CD4-positive, alpha-beta T cell (primary cell): ENCODE results near the gene PZP. TPM values are rescaled to one million over a fixed set of nuclear protein-coding genes. Genes with fewer than 3 reads are reported as not detected.

ENCODE experiments used
- ATAC-seq: fragments of 200-7000 bp; cut with Tn5 transposase; one replicate; pipeline ENCODE4 v1.10.0; 2022; ENCODE audit warnings: mild to moderate bottlenecking; ENCODE audit not compliant: poor library complexity
- CTCF ChIA-PET: fragments of 350-600 bp; sonication (Branson Sonifier 250); formaldehyde crosslinking; loops from one replicate; lab custom pipeline; 2021; ENCODE audit warnings: antibody characterized with exemption, inconsistent platforms; lab: Charles Lee
- POLR2A ChIA-PET: fragments of 350-600 bp; sonication (Branson Sonifier 250); formaldehyde crosslinking; loops from one replicate; lab custom pipeline; 2021; ENCODE audit warnings: antibody characterized with exemption, inconsistent platforms; lab: Charles Lee
- DNase-seq, 14 experiments: peaks; one replicate each; pipeline ENCODE4 v3.0.0-alpha.2; 2013 to 2020; ENCODE audit warnings: mixed read lengths in 2 of 14
- H3K27ac ChIP-seq, 2 donors: one replicate each; pipeline versions ENCODE4 v1.5.1 to v1.7.0; 2013; ENCODE audit warnings: low read length in 2 of 2, low read depth in 1 of 2, mild to moderate bottlenecking in 1 of 2
- H3K27me3 ChIP-seq, 2 experiments: 1 replicate in 1 of 2; 2 replicates in 1 of 2; pipeline versions ENCODE4 v1.6.1 to v1.7.0; 2013; ENCODE audit warnings: low read length in 2 of 2, control low read depth in 1 of 2, mild to moderate bottlenecking in 1 of 2, moderate library complexity in 1 of 2; ENCODE audit not compliant: insufficient read depth in 2 of 2, control insufficient read depth in 1 of 2
- H3K36me3 ChIP-seq: one replicate; pipeline ENCODE4 v1.6.1; 2013; ENCODE audit warnings: low read length, control low read depth; ENCODE audit not compliant: insufficient read depth
- H3K4me1 ChIP-seq: one replicate; pipeline ENCODE4 v1.6.1; 2013; ENCODE audit warnings: low read length, control low read depth; ENCODE audit not compliant: insufficient read depth
- H3K4me3 ChIP-seq: one replicate; pipeline ENCODE4 v1.5.1; 2013; ENCODE audit warnings: mild to moderate bottlenecking, low read length, moderate library complexity
- H3K9me3 ChIP-seq, 2 experiments: 1 replicate in 1 of 2; 2 replicates in 1 of 2; pipeline versions ENCODE4 v1.6.1 to v1.7.0; 2013; ENCODE audit warnings: low read length in 2 of 2, mild to moderate bottlenecking in 2 of 2, control low read depth in 1 of 2, moderate library complexity in 1 of 2; ENCODE audit not compliant: control insufficient read depth in 1 of 2, insufficient read depth in 1 of 2
- H3K27ac Mint-ChIP-seq: one replicate; pipeline ENCODE4 v1.8.0; 2020; ENCODE audit warnings: mixed read lengths
- H3K27me3 Mint-ChIP-seq: one replicate; pipeline ENCODE4 v1.8.0; 2021; ENCODE audit warnings: mixed read lengths
- H3K36me3 Mint-ChIP-seq: one replicate; pipeline ENCODE4 v1.8.0; 2021; ENCODE audit warnings: low read depth, mixed read lengths
- H3K4me1 Mint-ChIP-seq: one replicate; pipeline ENCODE4 v1.8.0; 2021; ENCODE audit warnings: low read depth, mixed read lengths
- H3K4me3 Mint-ChIP-seq: one replicate; pipeline ENCODE4 v1.8.0; 2020; ENCODE audit warnings: mild to moderate bottlenecking, mixed read lengths
- H3K9me3 Mint-ChIP-seq: one replicate; pipeline ENCODE4 v1.8.0; 2020; ENCODE audit warnings: mixed read lengths
- CTCF ChIP-seq: fragments of 200-600 bp; IDR thresholded peaks from one replicate; pipeline ENCODE4 v1.8.0; 2022; ENCODE audit warnings: antibody characterized with exemption, mild to moderate bottlenecking
- intact Hi-C, 2 experiments: fragments of 100-400 bp; cut with DNase I in 1 of 2; cut with micrococcal nuclease in 1 of 2; formaldehyde crosslinking; loops; one replicate each; pipeline versions ENCODE4 v1.15.1 to v1.9.0; 2023 to 2025; cut with DNase I, micrococcal nuclease
- total RNA-seq, 174 experiments: library from RNA in 2 of 174; stranded (reverse) in 2 of 174; gene quantifications; one replicate each; pipeline ENCODE4 v1.2.3 and lab custom pipeline; 2021 to 2026

The PZP gene
- total RNA-seq, 2 experiments from 2014 or later = not detected

GRCh38 chr12:9104767-9105423, 103.3 kb downstream of the PZP start:
- no peaks in the 10 kb centered on the region for H3K4me1 ChIP-seq
- Mint-ChIP-seq H3K9me3 (no peaks in the 10 kb centered on the region), H3K27me3 (no peaks in the 10 kb centered on the region), H3K4me3 (no peak overlapping the region), H3K27ac (no peak overlapping the region), H3K36me3 (no peaks in the 10 kb centered on the region), H3K4me1 (no peaks in the 10 kb centered on the region)
- TF ChIP-seq CTCF = no peak
- CTCF ChIA-PET = interaction anchor here (1.2 kb wide), 1 partner anchor 11 kb away, joined by 3 read pairs; no protein-coding TSS in a partner anchor
- H3K36me3 ChIP-seq = peaks cover 13% of the 10 kb centered on the region
- H3K4me3 ChIP-seq = no peak overlapping the region
- POLR2A ChIA-PET = no interaction called here
- H3K9me3 ChIP-seq = no peaks in the 10 kb centered on the region
- no peak overlapping the region for H3K27ac ChIP-seq
- DNase-seq (no peak), ATAC-seq (no peak)
- intact Hi-C loops = no loop called here
- H3K27me3 ChIP-seq = no peaks in the 10 kb centered on the region

- DNase-seq (no peak), ATAC-seq (no peak)
- ChIA-PET POLR2A (no interaction called here), CTCF (interaction anchor here (1.2 kb wide), 1 partner anchor 10 kb away, joined by 3 read pairs; no protein-coding TSS in a partner anchor)
- H3K27ac ChIP-seq = no peak overlapping the region
- Mint-ChIP-seq H3K4me3 (no peak overlapping the region), H3K27ac (no peak overlapping the region), H3K36me3 (peaks cover 2% of the 10 kb centered on the region), H3K9me3 (no peaks in the 10 kb centered on the region), H3K27me3 (no peaks in the 10 kb centered on the region), H3K4me1 (no peaks in the 10 kb centered on the region)
- H3K4me3 ChIP-seq = no peak overlapping the region
- H3K4me1 ChIP-seq = no peaks in the 10 kb centered on the region
- H3K36me3 ChIP-seq = peaks cover 13% of the 10 kb centered on the region
- no peaks in the 10 kb centered on the region for H3K27me3 ChIP-seq
- intact Hi-C loops = no loop called here
- TF ChIP-seq CTCF = no peak
- no peaks in the 10 kb centered on the region for H3K9me3 ChIP-seq
Observed at GRCh38 chr12:9104087-9104486, 104.1 kb downstream of the PZP start.

GRCh38 chr12:9103050-9103849, 104.9 kb downstream of the PZP start:
- no peaks in the 10 kb centered on the region for H3K27me3 Mint-ChIP-seq
- H3K27ac Mint-ChIP-seq = no peak overlapping the region
- no peaks in the 10 kb centered on the region for H3K9me3 Mint-ChIP-seq
- intact Hi-C loops = no loop called here
- POLR2A ChIA-PET = no interaction called here
- no peak overlapping the region for H3K4me3 Mint-ChIP-seq
- no peaks in the 10 kb centered on the region for H3K9me3 ChIP-seq
- H3K27me3 ChIP-seq = no peaks in the 10 kb centered on the region
- CTCF ChIA-PET = no interaction called here
- peaks cover 4% of the 10 kb centered on the region for H3K36me3 Mint-ChIP-seq
- H3K36me3 ChIP-seq = peaks cover 20% of the 10 kb centered on the region
- no peak for ATAC-seq
- no peaks in the 10 kb centered on the region for H3K4me1 ChIP-seq
- DNase-seq = peak in 2 of 14 experiments; percentile 15 to 21
- no peak overlapping the region for H3K4me3 ChIP-seq
- no peak for TF ChIP-seq CTCF
- H3K27ac ChIP-seq = no peak overlapping the region
- H3K4me1 Mint-ChIP-seq = no peaks in the 10 kb centered on the region
